HG03457 (cell line): ENCODE data around the gene RAPGEF2.
"Not testable (repeated sequence)": the region's sequence is repeated elsewhere in the genome, so short reads cannot be mapped to it uniquely, and the experiment has no call there.

Experiments
- ATAC-seq: cut with Tn5 transposase; IDR thresholded peaks from one replicate; pipeline ENCODE4 v1.9.1; 2021; ENCODE audit warnings: moderate number of reproducible peaks; ENCODE audit not compliant: unreplicated experiment

Gene RAPGEF2

GRCh38 chr4:159232465-159233106 lies 129.7 kb downstream of the RAPGEF2 start:
- no peak for ATAC-seq

- no peak for ATAC-seq
Measured at GRCh38 chr4:159235779-159236368, 133.0 kb downstream of the RAPGEF2 start.

- ATAC-seq, result no peak
Measured at GRCh38 chr4:159237975-159238374, 135.1 kb downstream of the RAPGEF2 start.

GRCh38 chr4:159238631-159239030 lies 135.8 kb downstream of the RAPGEF2 start:
- no peak for ATAC-seq

- ATAC-seq, result no peak
Measured at GRCh38 chr4:159239629-159240028, 136.8 kb downstream of the RAPGEF2 start.

- no peak for ATAC-seq
Measured at GRCh38 chr4:159240046-159240445, 137.2 kb downstream of the RAPGEF2 start.

GRCh38 chr4:159240687-159241086 lies 137.8 kb downstream of the RAPGEF2 start:
- ATAC-seq, result no peak

GRCh38 chr4:159242427-159242826 lies 139.5 kb downstream of the RAPGEF2 start:
- no peak for ATAC-seq

GRCh38 chr4:159248384-159249178 lies 145.7 kb downstream of the RAPGEF2 start:
- ATAC-seq, result no peak

GRCh38 chr4:159250751-159251325 lies 148.0 kb downstream of the RAPGEF2 start:
- no peak for ATAC-seq

GRCh38 chr4:159251580-159251979 lies 148.7 kb downstream of the RAPGEF2 start:
- not testable (repeated sequence) for ATAC-seq

- no peak for ATAC-seq
Measured at GRCh38 chr4:159252491-159252890, 149.6 kb downstream of the RAPGEF2 start.

GRCh38 chr4:159256037-159256436 lies 153.2 kb downstream of the RAPGEF2 start:
- no peak for ATAC-seq

- no peak for ATAC-seq
Measured at GRCh38 chr4:159258889-159259560, 156.1 kb downstream of the RAPGEF2 start.

- ATAC-seq, result no peak
Measured at GRCh38 chr4:159264057-159264456, 161.2 kb downstream of the RAPGEF2 start.

- no peak for ATAC-seq
Measured at GRCh38 chr4:159266981-159267868, 164.3 kb downstream of the RAPGEF2 start.

- ATAC-seq, result no peak
Measured at GRCh38 chr4:159267869-159268285, 165.0 kb downstream of the RAPGEF2 start.

GRCh38 chr4:159268607-159269006 lies 165.7 kb downstream of the RAPGEF2 start:
- ATAC-seq, result no peak

- no peak for ATAC-seq
Measured at GRCh38 chr4:159269116-159269515, 166.2 kb downstream of the RAPGEF2 start.

- no peak for ATAC-seq
Measured at GRCh38 chr4:159269956-159270355, 167.1 kb downstream of the RAPGEF2 start.
